ENCODE measurements around the gene TMEM269. TPM values are rescaled to one million over a fixed set of nuclear protein-coding genes. Genes with fewer than 3 reads are reported as not detected.
"Not testable (repeated sequence)": the region's sequence is repeated elsewhere in the genome, so short reads cannot be mapped to it uniquely, and the experiment has no call there.

Gene TMEM269
- total RNA-seq, 1 experiment from 2014 or later = not detected

- no peak for DNase-seq (ENCODE audit: low read depth)
Measured at GRCh38 chr1:42748021-42748420, 36.8 kb upstream of the TMEM269 start.

DNA sequence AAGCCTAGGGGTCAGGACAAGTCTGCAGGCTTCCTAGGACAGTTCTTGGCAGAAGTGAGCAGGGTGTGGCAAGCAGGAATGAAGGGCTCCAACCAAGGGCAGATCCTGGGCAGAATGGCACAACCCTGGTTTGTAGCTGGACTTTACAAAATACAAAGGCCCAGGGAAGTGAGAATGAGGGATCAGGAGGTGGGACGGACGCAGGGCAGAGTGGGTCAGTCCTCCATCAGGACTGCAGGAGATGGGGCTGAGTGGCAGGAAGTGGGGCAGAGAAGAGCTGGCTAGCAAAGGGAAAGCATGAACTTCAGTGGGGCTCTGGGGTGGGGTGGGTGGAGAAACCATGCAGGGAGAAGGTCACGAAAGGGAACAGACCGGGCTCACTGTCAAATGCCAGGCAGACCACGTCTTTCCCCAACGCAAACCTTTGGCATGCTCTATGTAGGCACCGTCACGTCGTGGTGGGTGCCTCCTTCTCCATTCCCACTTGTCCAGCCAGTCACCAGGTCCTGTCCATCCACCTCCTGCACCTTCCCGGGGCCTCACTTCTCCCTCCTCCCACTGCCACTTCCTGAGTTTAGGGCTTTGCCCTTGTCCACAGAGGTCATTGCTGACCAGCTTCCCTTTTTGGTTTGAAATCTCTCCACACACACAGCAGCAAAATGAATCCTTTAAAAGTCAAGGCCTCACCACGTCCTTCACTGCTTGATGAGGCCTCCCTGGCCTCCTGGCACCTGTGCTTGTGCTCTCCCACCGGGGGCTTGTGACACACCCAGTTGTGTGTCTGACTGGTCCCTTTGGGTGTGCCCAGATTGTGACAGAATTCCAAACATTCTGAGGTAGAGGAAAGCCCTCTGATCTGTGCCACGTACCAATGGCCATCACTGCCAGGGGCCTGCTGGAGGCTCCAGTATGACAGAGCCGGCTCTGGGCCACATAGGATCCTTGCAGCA, 36.1 kb upstream of the TMEM269 start:
- DNase-seq (ENCODE audit: low read depth) = no peak

GRCh38 chr1:42750041-42750440, 34.8 kb upstream of the TMEM269 start:
- DNase-seq (ENCODE audit: low read depth) = no peak

GRCh38 chr1:42751511-42752070, 33.2 kb upstream of the TMEM269 start:
- DNase-seq (ENCODE audit: low read depth) = not testable (repeated sequence)

DNA sequence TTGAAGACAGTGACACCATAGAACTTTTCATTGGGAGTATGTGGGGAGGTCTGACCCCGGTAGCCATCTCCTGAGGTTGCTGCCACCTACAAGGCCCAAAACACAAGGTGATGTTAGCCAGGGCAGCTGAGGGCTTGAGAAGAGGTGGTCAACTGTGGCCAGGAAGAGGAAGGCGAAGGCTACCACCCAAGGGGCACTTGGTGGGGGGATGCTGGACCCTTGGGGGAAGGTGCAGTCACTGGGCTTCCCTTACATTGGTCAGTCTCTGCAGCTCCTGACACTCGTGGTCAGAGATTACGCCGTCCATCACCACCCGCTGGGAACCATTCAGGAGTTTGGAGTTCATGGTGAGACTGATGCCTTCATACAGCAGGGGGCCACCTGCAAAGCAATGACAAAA, 32.5 kb upstream of the TMEM269 start:
- DNase-seq (ENCODE audit: low read depth) = no peak

DNA sequence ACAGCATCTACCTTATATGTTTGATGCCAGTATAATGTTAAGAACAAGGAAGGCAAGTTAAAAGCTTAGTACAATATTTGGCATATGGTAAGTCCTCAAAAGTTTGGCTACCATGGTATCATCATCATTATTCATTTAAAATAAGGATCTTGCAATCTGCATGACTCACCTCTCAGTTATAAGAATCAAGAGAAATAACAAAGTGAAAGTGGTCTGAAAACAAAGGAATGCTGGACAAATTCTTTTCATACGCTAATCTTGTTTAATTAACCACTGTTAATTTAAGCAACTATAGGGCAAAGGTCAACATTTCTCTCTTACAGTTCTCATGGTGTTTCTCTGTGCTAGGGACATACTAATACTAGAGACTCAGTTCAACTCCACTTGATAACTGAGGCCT, 31.7 kb upstream of the TMEM269 start:
- peak; percentile 54 for DNase-seq (ENCODE audit: low read depth)

- DNase-seq (ENCODE audit: low read depth) = peak; percentile 60
Measured at GRCh38 chr1:42756956-42757891, 27.6 kb upstream of the TMEM269 start.

DNA sequence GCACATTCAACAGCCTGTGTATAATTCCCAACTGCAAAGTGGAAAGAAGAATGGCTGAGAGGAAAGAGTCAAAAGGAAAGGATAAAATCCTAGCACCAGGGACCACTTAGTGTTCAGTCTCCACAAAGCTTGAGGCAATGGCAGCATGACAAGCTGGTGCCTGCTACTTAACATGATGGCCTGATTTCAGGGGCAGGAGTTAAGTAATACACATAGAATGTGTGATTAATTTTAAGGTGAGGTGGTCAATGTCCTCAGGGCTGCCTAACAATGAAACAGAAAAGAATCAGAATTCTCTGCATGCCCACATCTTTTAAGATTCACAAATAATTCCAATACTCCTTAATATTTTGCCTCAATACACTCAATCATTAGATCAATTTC, 26.9 kb upstream of the TMEM269 start:
- DNase-seq (ENCODE audit: low read depth) = no peak

- DNase-seq (ENCODE audit: low read depth) = no peak
Measured at GRCh38 chr1:42758641-42759040, 26.1 kb upstream of the TMEM269 start.

- no peak for DNase-seq (ENCODE audit: low read depth)
Measured at GRCh38 chr1:42759114-42759513, 25.7 kb upstream of the TMEM269 start.

GRCh38 chr1:42761567-42761966, 23.2 kb upstream of the TMEM269 start:
- no peak for DNase-seq (ENCODE audit: low read depth)

- DNase-seq (ENCODE audit: low read depth) = no peak
Measured at GRCh38 chr1:42762269-42762668, 22.5 kb upstream of the TMEM269 start.

DNA sequence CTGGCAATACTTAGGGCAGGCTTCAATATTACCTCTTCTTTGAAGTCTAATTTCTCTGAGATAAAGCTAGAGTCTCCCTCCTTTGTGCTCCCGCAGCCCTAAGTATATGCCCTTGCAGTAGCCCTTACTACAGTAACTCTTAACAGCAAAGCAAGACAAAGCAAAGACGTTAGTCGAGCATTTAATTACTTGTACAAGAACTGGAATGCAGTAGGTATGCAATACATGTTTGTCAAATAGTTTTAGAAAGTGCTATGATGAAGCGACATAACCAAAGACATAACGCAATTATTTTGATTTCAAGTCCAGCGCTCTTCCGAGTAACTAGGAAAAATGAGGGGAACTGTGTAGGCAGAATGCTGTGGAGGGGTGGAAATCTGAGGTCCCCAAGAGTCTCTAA, 19.5 kb upstream of the TMEM269 start:
- DNase-seq (ENCODE audit: low read depth) = no peak

- DNase-seq (ENCODE audit: low read depth) = peak; percentile 84
Measured at GRCh38 chr1:42765832-42766740, 18.7 kb upstream of the TMEM269 start.

- DNase-seq (ENCODE audit: low read depth) = peak; percentile 98
Measured at GRCh38 chr1:42766741-42767509, 17.9 kb upstream of the TMEM269 start, which contains the start of the genes C1orf50 and P3H1. C1orf50 (plus strand) TSS chr1:42767249; CDS start chr1:42767312, 63 bp downstream. P3H1 (minus strand) TSS chr1:42767028; CDS start chr1:42766971, 57 bp downstream.

- no peak for DNase-seq (ENCODE audit: low read depth)
Measured at GRCh38 chr1:42767510-42768000, 17.2 kb upstream of the TMEM269 start.

DNA sequence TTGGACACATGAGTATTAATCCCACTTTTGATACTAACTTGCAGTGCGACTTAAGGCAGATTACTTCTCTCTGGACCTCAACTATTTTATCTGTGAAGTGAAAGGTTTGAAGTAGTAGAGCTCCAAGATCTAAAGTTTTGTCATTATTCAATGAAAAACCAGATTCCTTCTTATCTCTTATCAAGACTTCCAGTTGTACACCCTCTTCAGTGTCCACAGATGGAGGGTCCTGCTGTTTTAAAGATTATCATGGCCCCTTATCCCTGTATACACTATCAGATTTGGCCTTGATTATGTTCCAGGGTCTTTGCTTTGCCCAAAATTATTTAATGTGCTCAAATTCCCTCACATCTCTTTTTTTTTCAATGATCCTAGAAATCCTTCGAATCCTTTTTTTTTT, 16.6 kb upstream of the TMEM269 start:
- no peak for DNase-seq (ENCODE audit: low read depth)

DNA sequence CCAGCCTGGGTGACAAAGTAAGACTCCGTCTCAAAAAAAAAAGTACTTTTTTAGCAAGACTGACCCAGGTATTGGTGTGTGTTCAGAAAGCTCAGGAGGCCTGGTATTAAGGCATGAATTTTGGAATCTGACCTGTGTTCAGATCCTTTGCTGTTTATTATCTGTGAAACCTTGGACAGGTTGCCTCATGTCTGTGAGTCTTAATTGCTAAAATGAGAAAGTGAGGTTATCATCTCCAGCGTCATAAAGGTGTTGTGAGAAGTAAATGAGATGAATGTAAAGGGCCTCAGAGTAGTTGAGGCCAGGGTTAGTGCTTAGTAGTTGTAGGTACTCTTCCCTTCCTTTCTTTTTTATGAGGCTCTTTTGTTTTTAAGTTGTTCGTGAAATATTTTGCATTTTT, 15.0 kb upstream of the TMEM269 start:
- no peak for DNase-seq (ENCODE audit: low read depth)

DNA sequence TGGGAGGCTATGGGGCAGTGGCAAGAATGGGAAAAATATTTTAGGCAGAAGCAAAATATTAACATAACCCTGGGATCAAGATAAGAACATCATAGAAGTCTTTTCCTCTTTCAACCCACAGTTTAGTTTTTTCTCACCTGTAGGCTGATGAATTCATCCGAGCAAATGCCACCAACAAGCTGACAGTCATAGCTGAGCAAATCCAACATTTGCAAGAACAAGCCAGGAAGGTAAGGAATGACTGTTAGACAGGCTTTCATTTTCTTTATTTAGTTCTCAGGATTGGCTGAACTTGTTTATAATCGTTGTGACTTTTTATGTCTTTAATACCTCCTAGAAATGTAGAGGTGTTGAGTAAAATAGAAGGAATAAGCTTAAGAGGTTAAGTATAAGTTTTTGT, 11.4 kb upstream of the TMEM269 start:
- DNase-seq (ENCODE audit: low read depth) = no peak

All from LHCN-M2 (cell line).